Measurements from ENCODE around the gene FMR1. TPM values are rescaled to one million over a fixed set of nuclear protein-coding genes. Genes with fewer than 3 reads are reported as not detected.

FMR1 gene
- total RNA-seq, 2 experiments from 2014 or later: 87.9 to 95.3 TPM

DNA sequence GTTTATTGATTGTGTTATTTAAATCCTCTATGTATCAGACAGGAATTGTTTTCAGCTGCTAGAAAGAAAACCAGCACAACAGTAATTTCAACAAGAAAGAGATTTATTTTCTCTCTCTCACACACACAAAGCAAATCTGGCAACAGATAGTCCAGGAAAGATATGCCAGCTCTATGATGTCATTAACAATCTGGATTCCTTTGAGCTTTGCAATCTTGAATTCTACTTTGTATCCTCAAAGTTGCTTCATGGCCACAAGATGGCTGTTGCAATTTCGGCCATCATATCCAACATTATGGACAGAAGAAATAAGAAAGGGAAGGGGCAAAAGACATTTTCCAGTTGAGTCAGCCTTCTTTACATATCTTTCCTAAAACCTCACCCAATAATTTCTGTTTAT, 19.8 kb upstream of the FMR1 start:
- Histone ChIP-seq H3K27ac (ENCODE audit: low read depth in 1 of 2, low read length in 2 of 2) (no peak overlapping the region), H3K4me1 (ENCODE audit: insufficient read depth, low read length) (no peaks in the 10 kb centered on the region), H3K4me3 (ENCODE audit: low read length) (no peak overlapping the region), H3K9me3 (ENCODE audit: control insufficient read depth in 1 of 2, insufficient read depth in 1 of 2, low read length in 2 of 2) (peaks cover 0 to under 1% of the 10 kb centered on the region in 2 experiments), H3K27me3 (ENCODE audit: control insufficient read depth in 1 of 2, insufficient read depth in 2 of 2, low read length in 2 of 2) (no peaks in the 10 kb centered on the region), H3K36me3 (ENCODE audit: insufficient read depth, low read length) (no peaks in the 10 kb centered on the region)
- no peak for DNase-seq
- intact Hi-C loops (cut with DNase I, micrococcal nuclease): no loop called here
- Mint-ChIP-seq H3K27ac (no peak overlapping the region), H3K4me3 (no peak overlapping the region), H3K36me3 (ENCODE audit: low read depth) (no peaks in the 10 kb centered on the region), H3K4me1 (ENCODE audit: low read depth) (no peaks in the 10 kb centered on the region), H3K27me3 (peaks cover 12% of the 10 kb centered on the region), H3K9me3 (peaks cover 2% of the 10 kb centered on the region)
- ChIA-PET CTCF (interaction anchor here (1.5 kb wide), 1 partner anchor 95 kb away, joined by 3 read pairs; no protein-coding TSS in a partner anchor), POLR2A (no interaction called here)
- ATAC-seq (ENCODE audit: poor library complexity): no peak
- TF ChIP-seq CTCF (IDR thresholded peaks at IDR 0.05): no peak

GRCh38 chrX:147893741-147894140, 18.0 kb upstream of the FMR1 start:
- Mint-ChIP-seq H3K4me3 (no peak overlapping the region), H3K27ac (no peak overlapping the region), H3K27me3 (peaks cover 12% of the 10 kb centered on the region), H3K4me1 (ENCODE audit: low read depth) (no peaks in the 10 kb centered on the region), H3K9me3 (no peaks in the 10 kb centered on the region), H3K36me3 (ENCODE audit: low read depth) (no peaks in the 10 kb centered on the region)
- no peak for TF ChIP-seq CTCF (IDR thresholded peaks at IDR 0.05)
- intact Hi-C loops (cut with DNase I, micrococcal nuclease): no loop called here
- H3K27me3 ChIP-seq (ENCODE audit: control insufficient read depth in 1 of 2, insufficient read depth in 2 of 2, low read length in 2 of 2): no peaks in the 10 kb centered on the region
- no peak overlapping the region for H3K27ac ChIP-seq (ENCODE audit: low read depth in 1 of 2, low read length in 2 of 2)
- ChIA-PET POLR2A (no interaction called here), CTCF (no interaction called here)
- H3K36me3 ChIP-seq (ENCODE audit: insufficient read depth, low read length): no peaks in the 10 kb centered on the region
- no peak for DNase-seq
- H3K4me3 ChIP-seq (ENCODE audit: low read length): no peak overlapping the region
- H3K4me1 ChIP-seq (ENCODE audit: insufficient read depth, low read length): no peaks in the 10 kb centered on the region
- no peak for ATAC-seq (ENCODE audit: poor library complexity)
- H3K9me3 ChIP-seq (ENCODE audit: control insufficient read depth in 1 of 2, insufficient read depth in 1 of 2, low read length in 2 of 2): peaks cover 0 to 6% of the 10 kb centered on the region in 2 experiments

GRCh38 chrX:147894366-147894963, 17.3 kb upstream of the FMR1 start:
- intact Hi-C loops (cut with DNase I, micrococcal nuclease): no loop called here
- Mint-ChIP-seq H3K27ac (no peak overlapping the region), H3K4me1 (ENCODE audit: low read depth) (no peaks in the 10 kb centered on the region), H3K9me3 (no peaks in the 10 kb centered on the region), H3K4me3 (no peak overlapping the region), H3K36me3 (ENCODE audit: low read depth) (no peaks in the 10 kb centered on the region), H3K27me3 (peaks cover 12% of the 10 kb centered on the region)
- Histone ChIP-seq H3K27ac (ENCODE audit: low read depth in 1 of 2, low read length in 2 of 2) (no peak overlapping the region), H3K9me3 (ENCODE audit: control insufficient read depth in 1 of 2, insufficient read depth in 1 of 2, low read length in 2 of 2) (peaks cover 0 to 6% of the 10 kb centered on the region in 2 experiments), H3K4me3 (ENCODE audit: low read length) (no peak overlapping the region), H3K27me3 (ENCODE audit: control insufficient read depth in 1 of 2, insufficient read depth in 2 of 2, low read length in 2 of 2) (no peaks in the 10 kb centered on the region), H3K36me3 (ENCODE audit: insufficient read depth, low read length) (no peaks in the 10 kb centered on the region), H3K4me1 (ENCODE audit: insufficient read depth, low read length) (no peaks in the 10 kb centered on the region)
- ATAC-seq (ENCODE audit: poor library complexity) (no peak), DNase-seq (no peak)
- ChIA-PET POLR2A (no interaction called here), CTCF (no interaction called here)
- no peak for TF ChIP-seq CTCF (IDR thresholded peaks at IDR 0.05)
